Type B pancreatic cell (in vitro differentiated cells): ENCODE measurements around the gene CFAP299. TPM values are rescaled to one million over a fixed set of nuclear protein-coding genes. Genes with fewer than 3 reads are reported as not detected.

ENCODE experiments used
- DNase-seq: peaks from one replicate; pipeline ENCODE4 v3.0.0; 2021; ENCODE audit warnings: mixed read lengths; ENCODE audit not compliant: unreplicated experiment; ENCODE audit errors: extremely low spot score
- H3K27ac Mint-ChIP-seq: 2 replicates; pipeline ENCODE4 v1.8.0; 2021; ENCODE audit warnings: mild to moderate bottlenecking, mixed read lengths
- H3K27me3 Mint-ChIP-seq: 2 replicates; pipeline ENCODE4 v1.8.0; 2021; ENCODE audit warnings: mixed read lengths
- H3K36me3 Mint-ChIP-seq: 2 replicates; pipeline ENCODE4 v1.8.0; 2021; ENCODE audit warnings: mixed read lengths
- H3K4me1 Mint-ChIP-seq: one replicate; pipeline ENCODE4 v1.8.0; 2021; ENCODE audit warnings: mixed read lengths; ENCODE audit not compliant: unreplicated experiment
- H3K4me3 Mint-ChIP-seq: 2 replicates; pipeline ENCODE4 v1.8.0; 2021; ENCODE audit warnings: mild to moderate bottlenecking, mixed read lengths
- H3K9me3 Mint-ChIP-seq: 2 replicates; pipeline ENCODE4 v1.8.0; 2021; ENCODE audit warnings: mixed read lengths
- total RNA-seq: library from RNA; stranded (reverse); gene quantifications from 2 replicates; pipeline ENCODE4 v1.2.1, GENCODE V29; 2021; ENCODE audit warnings: low replicate concordance
- TF ChIP-seq, protein P1 (sequence below): fragments of 200-600 bp; sonication (generic); conservative IDR thresholded peaks from 2 replicates; pipeline ENCODE4 v1.5.0; 2021; ENCODE audit warnings: antibody characterized with exemption, mild to moderate bottlenecking

Gene CFAP299
- total RNA-seq, 1 donor from 2014 or later = 1.1 TPM

DNA sequence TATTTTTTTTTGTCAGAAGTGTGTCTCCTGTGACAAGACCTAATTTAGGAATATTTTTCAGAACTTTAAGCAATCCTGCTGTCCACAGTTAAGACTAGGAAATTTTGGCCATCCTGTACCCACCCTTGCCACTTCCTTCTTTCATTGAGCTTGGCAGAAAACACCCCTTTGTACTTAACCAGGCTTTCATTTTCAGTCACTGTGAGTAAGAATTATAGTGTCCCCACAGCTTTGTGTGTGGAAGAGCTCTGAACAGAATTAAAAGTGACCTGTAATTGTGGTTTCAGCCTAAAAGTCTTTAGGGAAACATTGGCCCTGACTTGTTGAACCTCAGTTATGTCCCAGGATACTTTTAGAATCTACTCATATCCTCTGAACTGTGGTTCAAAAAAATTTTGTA is 541.3 kb downstream of the CFAP299 start:
- peaks cover 3% of the 10 kb centered on the region for H3K9me3 Mint-ChIP-seq
- no peaks in the 10 kb centered on the region for H3K4me1 Mint-ChIP-seq
- H3K27me3 Mint-ChIP-seq = no peaks in the 10 kb centered on the region
- no peak overlapping the region for H3K27ac Mint-ChIP-seq
- TF ChIP-seq, protein P1, sequence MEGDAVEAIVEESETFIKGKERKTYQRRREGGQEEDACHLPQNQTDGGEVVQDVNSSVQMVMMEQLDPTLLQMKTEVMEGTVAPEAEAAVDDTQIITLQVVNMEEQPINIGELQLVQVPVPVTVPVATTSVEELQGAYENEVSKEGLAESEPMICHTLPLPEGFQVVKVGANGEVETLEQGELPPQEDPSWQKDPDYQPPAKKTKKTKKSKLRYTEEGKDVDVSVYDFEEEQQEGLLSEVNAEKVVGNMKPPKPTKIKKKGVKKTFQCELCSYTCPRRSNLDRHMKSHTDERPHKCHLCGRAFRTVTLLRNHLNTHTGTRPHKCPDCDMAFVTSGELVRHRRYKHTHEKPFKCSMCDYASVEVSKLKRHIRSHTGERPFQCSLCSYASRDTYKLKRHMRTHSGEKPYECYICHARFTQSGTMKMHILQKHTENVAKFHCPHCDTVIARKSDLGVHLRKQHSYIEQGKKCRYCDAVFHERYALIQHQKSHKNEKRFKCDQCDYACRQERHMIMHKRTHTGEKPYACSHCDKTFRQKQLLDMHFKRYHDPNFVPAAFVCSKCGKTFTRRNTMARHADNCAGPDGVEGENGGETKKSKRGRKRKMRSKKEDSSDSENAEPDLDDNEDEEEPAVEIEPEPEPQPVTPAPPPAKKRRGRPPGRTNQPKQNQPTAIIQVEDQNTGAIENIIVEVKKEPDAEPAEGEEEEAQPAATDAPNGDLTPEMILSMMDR = no peak
- no peaks in the 10 kb centered on the region for H3K36me3 Mint-ChIP-seq
- H3K4me3 Mint-ChIP-seq = no peak overlapping the region
- DNase-seq = no peak

DNA sequence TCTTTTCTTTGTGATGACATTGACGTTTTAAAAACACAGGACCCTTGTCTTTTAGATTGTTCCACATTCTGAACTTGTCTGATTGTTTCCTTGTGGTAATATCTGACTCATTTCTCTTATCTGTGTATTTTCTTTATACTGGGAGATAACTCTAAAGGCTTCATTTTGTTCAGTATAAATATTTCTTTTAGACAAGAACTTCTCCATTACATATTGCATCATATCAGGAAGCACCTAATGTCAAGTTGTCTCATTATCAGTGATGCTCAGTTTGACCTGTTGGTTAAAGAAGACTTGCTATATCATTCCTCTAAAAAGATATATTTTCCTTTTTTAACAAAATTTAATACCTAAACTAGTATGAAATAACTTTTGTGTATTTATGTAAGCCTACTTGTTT is 542.7 kb downstream of the CFAP299 start:
- H3K4me3 Mint-ChIP-seq = no peak overlapping the region
- DNase-seq = no peak
- H3K27ac Mint-ChIP-seq = no peak overlapping the region
- no peaks in the 10 kb centered on the region for H3K27me3 Mint-ChIP-seq
- H3K36me3 Mint-ChIP-seq = no peaks in the 10 kb centered on the region
- peaks cover 3% of the 10 kb centered on the region for H3K9me3 Mint-ChIP-seq
- TF ChIP-seq, protein P1 = no peak
- no peaks in the 10 kb centered on the region for H3K4me1 Mint-ChIP-seq

DNA sequence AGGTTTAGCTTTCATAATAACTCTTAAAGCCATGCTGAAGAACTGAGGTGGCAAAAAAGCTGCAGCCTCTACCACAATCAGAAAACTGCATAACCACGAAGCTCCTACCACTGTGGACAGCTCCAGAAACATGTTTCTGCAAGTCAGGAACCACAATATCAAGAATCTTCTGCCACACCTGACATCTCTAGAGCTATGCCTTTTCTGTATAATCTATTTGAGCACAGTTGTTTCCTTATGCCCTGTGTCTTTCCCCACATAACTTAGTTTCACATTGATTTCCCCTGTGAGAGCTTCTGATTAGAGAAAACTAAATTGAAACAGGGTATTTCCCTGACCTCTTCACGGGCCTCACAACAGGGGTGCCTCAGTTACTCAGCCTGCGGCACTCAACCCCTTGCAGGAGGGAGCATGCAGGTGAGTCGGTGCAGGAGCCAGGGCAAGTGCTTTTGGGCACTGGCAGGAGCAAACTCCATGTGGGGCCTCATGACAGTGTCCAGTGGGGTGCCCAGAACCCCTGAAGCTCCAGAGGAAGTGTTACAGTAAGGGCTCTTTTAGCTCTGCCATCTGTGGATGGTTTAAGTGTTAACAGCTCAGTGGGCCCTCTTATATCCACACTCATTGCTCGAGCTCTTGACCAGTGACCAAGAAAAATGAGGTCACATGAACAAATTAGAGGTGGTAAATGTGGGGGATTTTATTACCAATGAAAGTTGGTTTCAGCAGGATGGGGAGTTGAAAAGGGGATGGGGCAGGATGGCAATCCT is 562.2 kb downstream of the CFAP299 start:
- Mint-ChIP-seq H3K9me3 (no peaks in the 10 kb centered on the region), H3K27me3 (peaks cover 8% of the 10 kb centered on the region), H3K36me3 (no peaks in the 10 kb centered on the region), H3K4me3 (no peak overlapping the region), H3K27ac (no peak overlapping the region), H3K4me1 (no peaks in the 10 kb centered on the region)
- TF ChIP-seq, protein P1 = no peak
- no peak for DNase-seq

DNA sequence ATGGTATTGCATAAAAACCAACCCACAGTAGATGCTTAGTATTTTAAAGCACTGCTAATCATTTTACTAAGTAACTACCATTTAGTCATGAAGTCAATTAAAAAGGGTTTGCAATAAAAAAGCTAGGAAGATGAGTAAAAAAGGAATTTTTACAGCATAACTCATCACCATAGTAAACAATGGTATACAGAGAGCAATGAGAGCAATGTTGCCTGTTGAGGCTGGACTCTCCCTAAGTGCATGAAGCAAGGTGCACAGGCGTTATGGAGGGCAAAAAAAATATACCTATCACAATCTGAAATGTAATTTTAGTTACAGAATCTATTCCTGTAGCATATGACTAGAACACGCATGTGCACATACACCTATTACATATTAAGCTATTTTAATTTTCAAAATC is 565.4 kb downstream of the CFAP299 start:
- Mint-ChIP-seq H3K4me3 (no peak overlapping the region), H3K27ac (no peak overlapping the region), H3K27me3 (peaks cover 8% of the 10 kb centered on the region), H3K4me1 (no peaks in the 10 kb centered on the region), H3K36me3 (no peaks in the 10 kb centered on the region), H3K9me3 (no peaks in the 10 kb centered on the region)
- TF ChIP-seq, protein P1 = no peak
- no peak for DNase-seq

DNA sequence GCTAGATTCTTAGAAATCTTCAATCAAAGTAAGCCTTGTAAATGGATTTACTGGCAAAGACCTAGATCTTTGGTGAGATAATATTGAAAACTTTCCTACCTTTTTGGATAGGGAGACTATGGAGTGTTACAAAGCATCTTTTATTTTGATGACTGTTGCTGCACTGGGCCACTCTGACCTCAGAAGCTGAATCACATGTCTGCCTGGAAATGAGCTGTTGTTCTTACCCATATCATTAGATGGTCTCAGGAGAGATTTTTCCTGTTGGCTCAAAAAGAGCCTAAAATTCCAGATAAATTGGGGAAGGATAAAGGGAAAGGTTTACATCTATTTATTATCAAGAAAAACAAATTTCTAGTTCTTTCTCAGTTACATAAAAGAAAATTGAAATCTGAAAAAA is 567.5 kb downstream of the CFAP299 start:
- Mint-ChIP-seq H3K36me3 (no peaks in the 10 kb centered on the region), H3K27me3 (peaks cover 8% of the 10 kb centered on the region), H3K9me3 (no peaks in the 10 kb centered on the region), H3K27ac (no peak overlapping the region), H3K4me3 (no peak overlapping the region), H3K4me1 (no peaks in the 10 kb centered on the region)
- TF ChIP-seq, protein P1 = no peak
- DNase-seq = no peak
